ENCODE results near the gene BAG2. TPM values are rescaled to one million over a fixed set of nuclear protein-coding genes. Genes with fewer than 3 reads are reported as not detected.

BAG2 gene
- total and polyA plus RNA-seq, 2 of the 13 experiments (the other 11 are each of a cell fraction or from before 2014, with no cell fraction given): 5.7 to 15.1 TPM

DNA sequence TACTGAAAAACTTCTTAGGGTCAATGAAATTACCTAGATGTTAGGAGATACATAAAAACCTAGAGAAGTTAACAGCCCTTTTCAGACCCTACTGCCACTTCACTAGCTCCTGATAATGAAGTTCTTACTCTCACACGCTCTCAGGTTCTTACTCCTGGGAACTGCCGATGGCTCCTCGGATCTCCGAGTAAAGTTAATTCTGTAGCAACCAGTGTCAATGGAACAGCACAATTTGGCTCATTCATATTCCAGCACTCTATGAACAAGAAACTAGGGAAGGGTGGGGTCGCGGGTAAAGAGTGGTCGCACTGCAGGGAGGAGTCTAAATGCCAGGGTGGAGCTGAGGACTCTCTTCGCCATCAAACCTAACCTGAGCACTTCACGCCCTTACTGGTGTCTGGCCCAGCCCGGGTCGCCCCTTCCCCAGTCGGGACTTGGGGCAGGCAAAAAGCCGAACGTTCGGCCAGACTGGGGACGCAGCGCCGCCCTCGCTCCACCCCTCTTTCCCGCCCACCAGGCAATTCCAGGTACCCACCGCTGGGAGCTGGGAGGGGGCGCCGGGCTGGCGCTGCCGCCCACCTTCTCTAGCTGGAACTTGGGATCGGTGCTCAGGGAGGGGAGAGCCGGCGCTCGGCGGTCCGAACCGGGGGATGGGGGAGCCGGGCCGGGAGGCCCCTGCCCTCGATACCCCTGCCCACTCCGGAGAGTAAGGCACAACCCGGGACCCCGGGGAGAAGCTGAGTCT lies 49.2 kb downstream of the BAG2 start (continued):
- TF ChIP-seq ZNF790 (CRISPR knock-in tag; IDR thresholded peaks at IDR 0.05; ENCODE audit: borderline replicate concordance) (no peak), ZNF33A (CRISPR knock-in tag; IDR thresholded peaks at IDR 0.05; ENCODE audit: borderline replicate concordance) (no peak), SPEN (CRISPR knock-in tag; IDR thresholded peaks at IDR 0.05; ENCODE audit: low read depth) (peak; percentile 61; the same call in 1 of the 2 replicates), DRAP1 (CRISPR knock-in tag; IDR thresholded peaks at IDR 0.05) (peak; percentile 43; the same call in 1 of the 2 replicates), HOXA3 (CRISPR knock-in tag; IDR thresholded peaks at IDR 0.05) (peak; percentile 57), ELF4 (CRISPR knock-in tag; IDR thresholded peaks at IDR 0.05; ENCODE audit: borderline replicate concordance) (0 out of 2 replicates have a peak, but pooled peaks have one; percentile 9), ZZZ3 (CRISPR knock-in tag; IDR thresholded peaks at IDR 0.05; ENCODE audit: borderline replicate concordance) (no peak), KLF15 (CRISPR knock-in tag; IDR thresholded peaks at IDR 0.05; ENCODE audit: borderline replicate concordance) (peak; percentile 43), TCF7 (IDR thresholded peaks at IDR 0.05; ENCODE audit: low read depth) (no peak), ELF1 (CRISPR knock-in tag; IDR thresholded peaks at IDR 0.05) (0 out of 2 replicates have a peak, but pooled peaks have one; percentile 5)
- TF ChIP-seq, protein P1, sequence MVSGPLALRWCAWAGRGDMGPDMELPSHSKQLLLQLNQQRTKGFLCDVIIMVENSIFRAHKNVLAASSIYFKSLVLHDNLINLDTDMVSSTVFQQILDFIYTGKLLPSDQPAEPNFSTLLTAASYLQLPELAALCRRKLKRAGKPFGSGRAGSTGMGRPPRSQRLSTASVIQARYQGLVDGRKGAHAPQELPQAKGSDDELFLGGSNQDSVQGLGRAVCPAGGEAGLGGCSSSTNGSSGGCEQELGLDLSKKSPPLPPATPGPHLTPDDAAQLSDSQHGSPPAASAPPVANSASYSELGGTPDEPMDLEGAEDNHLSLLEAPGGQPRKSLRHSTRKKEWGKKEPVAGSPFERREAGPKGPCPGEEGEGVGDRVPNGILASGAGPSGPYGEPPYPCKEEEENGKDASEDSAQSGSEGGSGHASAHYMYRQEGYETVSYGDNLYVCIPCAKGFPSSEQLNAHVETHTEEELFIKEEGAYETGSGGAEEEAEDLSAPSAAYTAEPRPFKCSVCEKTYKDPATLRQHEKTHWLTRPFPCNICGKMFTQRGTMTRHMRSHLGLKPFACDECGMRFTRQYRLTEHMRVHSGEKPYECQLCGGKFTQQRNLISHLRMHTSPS (CRISPR knock-in tag; IDR thresholded peaks at IDR 0.05; ENCODE audit: low read depth): no peak
- TF ChIP-seq, protein P2, sequence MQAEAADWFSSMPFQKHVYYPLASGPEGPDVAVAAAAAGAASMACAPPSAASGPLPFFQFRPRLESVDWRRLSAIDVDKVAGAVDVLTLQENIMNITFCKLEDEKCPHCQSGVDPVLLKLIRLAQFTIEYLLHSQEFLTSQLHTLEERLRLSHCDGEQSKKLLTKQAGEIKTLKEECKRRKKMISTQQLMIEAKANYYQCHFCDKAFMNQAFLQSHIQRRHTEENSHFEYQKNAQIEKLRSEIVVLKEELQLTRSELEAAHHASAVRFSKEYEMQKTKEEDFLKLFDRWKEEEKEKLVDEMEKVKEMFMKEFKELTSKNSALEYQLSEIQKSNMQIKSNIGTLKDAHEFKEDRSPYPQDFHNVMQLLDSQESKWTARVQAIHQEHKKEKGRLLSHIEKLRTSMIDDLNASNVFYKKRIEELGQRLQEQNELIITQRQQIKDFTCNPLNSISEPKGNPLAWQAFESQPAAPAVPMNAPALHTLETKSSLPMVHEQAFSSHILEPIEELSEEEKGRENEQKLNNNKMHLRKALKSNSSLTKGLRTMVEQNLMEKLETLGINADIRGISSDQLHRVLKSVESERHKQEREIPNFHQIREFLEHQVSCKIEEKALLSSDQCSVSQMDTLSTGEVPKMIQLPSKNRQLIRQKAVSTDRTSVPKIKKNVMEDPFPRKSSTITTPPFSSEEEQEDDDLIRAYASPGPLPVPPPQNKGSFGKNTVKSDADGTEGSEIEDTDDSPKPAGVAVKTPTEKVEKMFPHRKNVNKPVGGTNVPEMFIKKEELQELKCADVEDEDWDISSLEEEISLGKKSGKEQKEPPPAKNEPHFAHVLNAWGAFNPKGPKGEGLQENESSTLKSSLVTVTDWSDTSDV (CRISPR knock-in tag; IDR thresholded peaks at IDR 0.05): peak; percentile 35; the same call in 1 of the 2 replicates
- TF ChIP-seq, protein P3, sequence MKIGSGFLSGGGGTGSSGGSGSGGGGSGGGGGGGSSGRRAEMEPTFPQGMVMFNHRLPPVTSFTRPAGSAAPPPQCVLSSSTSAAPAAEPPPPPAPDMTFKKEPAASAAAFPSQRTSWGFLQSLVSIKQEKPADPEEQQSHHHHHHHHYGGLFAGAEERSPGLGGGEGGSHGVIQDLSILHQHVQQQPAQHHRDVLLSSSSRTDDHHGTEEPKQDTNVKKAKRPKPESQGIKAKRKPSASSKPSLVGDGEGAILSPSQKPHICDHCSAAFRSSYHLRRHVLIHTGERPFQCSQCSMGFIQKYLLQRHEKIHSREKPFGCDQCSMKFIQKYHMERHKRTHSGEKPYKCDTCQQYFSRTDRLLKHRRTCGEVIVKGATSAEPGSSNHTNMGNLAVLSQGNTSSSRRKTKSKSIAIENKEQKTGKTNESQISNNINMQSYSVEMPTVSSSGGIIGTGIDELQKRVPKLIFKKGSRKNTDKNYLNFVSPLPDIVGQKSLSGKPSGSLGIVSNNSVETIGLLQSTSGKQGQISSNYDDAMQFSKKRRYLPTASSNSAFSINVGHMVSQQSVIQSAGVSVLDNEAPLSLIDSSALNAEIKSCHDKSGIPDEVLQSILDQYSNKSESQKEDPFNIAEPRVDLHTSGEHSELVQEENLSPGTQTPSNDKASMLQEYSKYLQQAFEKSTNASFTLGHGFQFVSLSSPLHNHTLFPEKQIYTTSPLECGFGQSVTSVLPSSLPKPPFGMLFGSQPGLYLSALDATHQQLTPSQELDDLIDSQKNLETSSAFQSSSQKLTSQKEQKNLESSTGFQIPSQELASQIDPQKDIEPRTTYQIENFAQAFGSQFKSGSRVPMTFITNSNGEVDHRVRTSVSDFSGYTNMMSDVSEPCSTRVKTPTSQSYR (CRISPR knock-in tag; IDR thresholded peaks at IDR 0.05; ENCODE audit: borderline replicate concordance): peak; percentile 7; the same call in 1 of the 2 replicates
- TF ChIP-seq, protein P4, sequence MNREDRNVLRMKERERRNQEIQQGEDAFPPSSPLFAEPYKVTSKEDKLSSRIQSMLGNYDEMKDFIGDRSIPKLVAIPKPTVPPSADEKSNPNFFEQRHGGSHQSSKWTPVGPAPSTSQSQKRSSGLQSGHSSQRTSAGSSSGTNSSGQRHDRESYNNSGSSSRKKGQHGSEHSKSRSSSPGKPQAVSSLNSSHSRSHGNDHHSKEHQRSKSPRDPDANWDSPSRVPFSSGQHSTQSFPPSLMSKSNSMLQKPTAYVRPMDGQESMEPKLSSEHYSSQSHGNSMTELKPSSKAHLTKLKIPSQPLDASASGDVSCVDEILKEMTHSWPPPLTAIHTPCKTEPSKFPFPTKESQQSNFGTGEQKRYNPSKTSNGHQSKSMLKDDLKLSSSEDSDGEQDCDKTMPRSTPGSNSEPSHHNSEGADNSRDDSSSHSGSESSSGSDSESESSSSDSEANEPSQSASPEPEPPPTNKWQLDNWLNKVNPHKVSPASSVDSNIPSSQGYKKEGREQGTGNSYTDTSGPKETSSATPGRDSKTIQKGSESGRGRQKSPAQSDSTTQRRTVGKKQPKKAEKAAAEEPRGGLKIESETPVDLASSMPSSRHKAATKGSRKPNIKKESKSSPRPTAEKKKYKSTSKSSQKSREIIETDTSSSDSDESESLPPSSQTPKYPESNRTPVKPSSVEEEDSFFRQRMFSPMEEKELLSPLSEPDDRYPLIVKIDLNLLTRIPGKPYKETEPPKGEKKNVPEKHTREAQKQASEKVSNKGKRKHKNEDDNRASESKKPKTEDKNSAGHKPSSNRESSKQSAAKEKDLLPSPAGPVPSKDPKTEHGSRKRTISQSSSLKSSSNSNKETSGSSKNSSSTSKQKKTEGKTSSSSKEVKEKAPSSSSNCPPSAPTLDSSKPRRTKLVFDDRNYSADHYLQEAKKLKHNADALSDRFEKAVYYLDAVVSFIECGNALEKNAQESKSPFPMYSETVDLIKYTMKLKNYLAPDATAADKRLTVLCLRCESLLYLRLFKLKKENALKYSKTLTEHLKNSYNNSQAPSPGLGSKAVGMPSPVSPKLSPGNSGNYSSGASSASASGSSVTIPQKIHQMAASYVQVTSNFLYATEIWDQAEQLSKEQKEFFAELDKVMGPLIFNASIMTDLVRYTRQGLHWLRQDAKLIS (CRISPR knock-in tag; IDR thresholded peaks at IDR 0.05): no peak
- TF ChIP-seq, protein P5, sequence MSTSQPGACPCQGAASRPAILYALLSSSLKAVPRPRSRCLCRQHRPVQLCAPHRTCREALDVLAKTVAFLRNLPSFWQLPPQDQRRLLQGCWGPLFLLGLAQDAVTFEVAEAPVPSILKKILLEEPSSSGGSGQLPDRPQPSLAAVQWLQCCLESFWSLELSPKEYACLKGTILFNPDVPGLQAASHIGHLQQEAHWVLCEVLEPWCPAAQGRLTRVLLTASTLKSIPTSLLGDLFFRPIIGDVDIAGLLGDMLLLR (CRISPR knock-in tag; IDR thresholded peaks at IDR 0.05): no peak; the same call in 1 of the 2 replicates

Measured in HepG2 (cell line).